Lower lobe of right lung (tissue), 2 donors: ENCODE data around the gene CCDC61. TPM values are rescaled to one million over a fixed set of nuclear protein-coding genes. Genes with fewer than 3 reads are reported as not detected.
A peak's percentile ranks its signal among the peaks of the same experiment; 100 is the strongest.

ENCODE experiments used
- ATAC-seq, 2 donors: fragments of 200-7000 bp; cut with Tn5 transposase; one replicate each; pipeline ENCODE4 v1.9.1; 2020 to 2022; ENCODE audit warnings: mild to moderate bottlenecking in 2 of 2, moderate library complexity in 2 of 2
- DNase-seq: peaks from one replicate; pipeline ENCODE4 v3.0.0-alpha.2; 2020
- H3K27ac ChIP-seq: fragments of 200-600 bp; one replicate; pipeline ENCODE4 v1.8.0; 2022
- H3K27me3 ChIP-seq: fragments of 200-600 bp; one replicate; pipeline ENCODE4 v1.8.0; 2022; ENCODE audit warnings: low read depth
- H3K36me3 ChIP-seq: fragments of 200-600 bp; one replicate; pipeline ENCODE4 v1.8.0; 2022; ENCODE audit warnings: mild to moderate bottlenecking
- H3K4me1 ChIP-seq: fragments of 200-600 bp; one replicate; pipeline ENCODE4 v1.8.0; 2022
- H3K4me3 ChIP-seq: fragments of 200-600 bp; one replicate; pipeline ENCODE4 v1.8.0; 2022; ENCODE audit warnings: mild to moderate bottlenecking
- H3K9me3 ChIP-seq: fragments of 200-600 bp; one replicate; pipeline ENCODE4 v1.8.0; 2022
- CTCF ChIP-seq: fragments of 200-600 bp; IDR thresholded peaks from one replicate; pipeline ENCODE4 v1.8.0; 2022; ENCODE audit warnings: antibody characterized with exemption, mild to moderate bottlenecking
- intact Hi-C: fragments of 100-400 bp; cut with DNase I; formaldehyde crosslinking; loops from one replicate; pipeline ENCODE4 v1.11.0; 2022
- total RNA-seq: library from RNA; stranded (reverse); fragmentation: NEBNext Ultra II Directional; extraction: Animal tissue kit (Norgen Biotek cat#: 25700); gene quantifications from one replicate; pipeline ENCODE4 v1.2.1, GENCODE V29; 2021
- donor health status: DM: no; HTN: yes; CAD: no; lungs with severe emphysema.

CCDC61 gene
- total RNA-seq, 1 donor from 2014 or later: 16.3 TPM

- ATAC-seq (no peak), DNase-seq (no peak)
- intact Hi-C loops: no loop called here
- no peaks in the 10 kb centered on the region for H3K9me3 ChIP-seq
- H3K4me3 ChIP-seq: no peak overlapping the region
- H3K4me1 ChIP-seq: peaks cover 5% of the 10 kb centered on the region
- no peaks in the 10 kb centered on the region for H3K27me3 ChIP-seq
- TF ChIP-seq CTCF: no peak
- no peak overlapping the region for H3K27ac ChIP-seq
- no peaks in the 10 kb centered on the region for H3K36me3 ChIP-seq
These were observed 5.0 kb upstream of the CCDC61 start for GRCh38 chr19:45990113-45990728.

GRCh38 chr19:45994456-45994997 is 740 bp upstream of the CCDC61 start:
- Histone ChIP-seq H3K27me3 (no peaks in the 10 kb centered on the region), H3K27ac (no peak overlapping the region), H3K4me3 (peak overlapping the region; percentile 74), H3K4me1 (peaks cover 15% of the 10 kb centered on the region), H3K36me3 (peaks cover 7% of the 10 kb centered on the region), H3K9me3 (no peaks in the 10 kb centered on the region)
- DNase-seq (no peak), ATAC-seq (peak; percentile 0 to 11)
- intact Hi-C loops: no loop called here
- TF ChIP-seq CTCF: no peak

- TF ChIP-seq CTCF: no peak
- DNase-seq: no peak
- intact Hi-C loops: no loop called here
- Histone ChIP-seq H3K36me3 (peaks cover 7% of the 10 kb centered on the region), H3K4me3 (peak overlapping the region; percentile 74), H3K27me3 (no peaks in the 10 kb centered on the region), H3K9me3 (no peaks in the 10 kb centered on the region), H3K4me1 (peaks cover 15% of the 10 kb centered on the region), H3K27ac (peak overlapping the region; percentile 80)
- no peak for ATAC-seq
These were observed 583 bp downstream of the CCDC61 start for GRCh38 chr19:45995715-45996385.

GRCh38 chr19:45996933-45997332 is 1.7 kb downstream of the CCDC61 start:
- no peak for ATAC-seq
- intact Hi-C loops: no loop called here
- DNase-seq: no peak

GRCh38 chr19:45998834-45999233 is 3.6 kb downstream of the CCDC61 start:
- ATAC-seq (no peak), DNase-seq (no peak)
- Histone ChIP-seq H3K4me1 (peaks cover 15% of the 10 kb centered on the region), H3K9me3 (no peaks in the 10 kb centered on the region), H3K27me3 (no peaks in the 10 kb centered on the region), H3K36me3 (peaks cover 7% of the 10 kb centered on the region), H3K4me3 (no peak overlapping the region), H3K27ac (no peak overlapping the region)
- TF ChIP-seq CTCF: no peak
- intact Hi-C loops: no loop called here

More at GRCh38 chr19:45996933-45997332, 1.7 kb downstream of the CCDC61 start:
- Histone ChIP-seq H3K27me3 (no peaks in the 10 kb centered on the region), H3K4me3 (no peak overlapping the region), H3K4me1 (peaks cover 15% of the 10 kb centered on the region), H3K9me3 (no peaks in the 10 kb centered on the region), H3K27ac (no peak overlapping the region), H3K36me3 (peaks cover 7% of the 10 kb centered on the region)
- TF ChIP-seq CTCF: no peak
